Measurements from ENCODE around the gene PAFAH1B2. TPM values are rescaled to one million over a fixed set of nuclear protein-coding genes. Genes with fewer than 3 reads are reported as not detected.

Gene PAFAH1B2
- total RNA-seq, 2 experiments from 2014 or later = 59.9 to 62.8 TPM

DNA sequence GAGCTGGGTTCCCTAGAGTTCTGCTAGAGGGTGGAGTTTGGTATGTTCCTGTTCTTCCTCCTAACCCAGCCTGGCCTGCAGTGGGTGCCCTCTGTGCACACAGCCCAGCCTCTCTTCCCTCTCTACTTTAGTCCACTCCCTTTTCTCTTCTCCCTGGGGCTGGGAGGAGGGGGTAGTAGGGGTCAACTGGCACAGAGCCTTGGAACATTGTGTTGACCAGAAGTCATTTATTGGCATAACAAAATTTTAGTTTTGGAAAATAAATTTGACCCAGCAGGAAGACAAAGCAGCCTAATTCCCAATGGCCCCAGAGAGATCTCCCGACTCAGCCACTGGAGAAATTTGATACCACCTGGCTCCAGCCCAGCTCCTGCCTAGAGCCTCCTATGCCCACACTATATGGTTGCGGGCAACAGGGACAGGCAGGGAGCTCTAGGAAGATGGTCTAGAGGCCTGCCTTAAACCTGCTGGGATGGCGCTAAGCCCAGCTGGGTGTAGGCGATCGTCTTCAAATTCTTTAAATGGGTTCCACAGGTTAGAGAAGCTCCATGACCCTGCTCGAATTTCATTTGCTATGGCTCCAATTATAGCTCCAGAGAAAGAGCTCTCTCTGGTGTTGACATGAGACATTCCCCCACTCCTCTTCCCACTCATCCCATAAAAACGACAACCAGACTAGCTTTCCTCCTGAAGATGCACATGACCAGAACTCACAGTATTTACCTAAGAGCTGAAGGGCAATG lies 77.9 kb downstream of the PAFAH1B2 start:
- no peak overlapping the region for H2AFZ ChIP-seq (ENCODE audit: low read length)
- BruUV-seq (replicated peaks) = no TSS peak
- peaks cover 4% of the 10 kb centered on the region for H3K4me1 ChIP-seq (ENCODE audit: insufficient read depth, low read length, poor library complexity, severe bottlenecking)
- H3K9me3 ChIP-seq (ENCODE audit: low read length) = no peaks in the 10 kb centered on the region
- no peaks in the 10 kb centered on the region for H4K20me1 ChIP-seq (ENCODE audit: insufficient read depth, low read length)
- TF ChIP-seq, protein P1, sequence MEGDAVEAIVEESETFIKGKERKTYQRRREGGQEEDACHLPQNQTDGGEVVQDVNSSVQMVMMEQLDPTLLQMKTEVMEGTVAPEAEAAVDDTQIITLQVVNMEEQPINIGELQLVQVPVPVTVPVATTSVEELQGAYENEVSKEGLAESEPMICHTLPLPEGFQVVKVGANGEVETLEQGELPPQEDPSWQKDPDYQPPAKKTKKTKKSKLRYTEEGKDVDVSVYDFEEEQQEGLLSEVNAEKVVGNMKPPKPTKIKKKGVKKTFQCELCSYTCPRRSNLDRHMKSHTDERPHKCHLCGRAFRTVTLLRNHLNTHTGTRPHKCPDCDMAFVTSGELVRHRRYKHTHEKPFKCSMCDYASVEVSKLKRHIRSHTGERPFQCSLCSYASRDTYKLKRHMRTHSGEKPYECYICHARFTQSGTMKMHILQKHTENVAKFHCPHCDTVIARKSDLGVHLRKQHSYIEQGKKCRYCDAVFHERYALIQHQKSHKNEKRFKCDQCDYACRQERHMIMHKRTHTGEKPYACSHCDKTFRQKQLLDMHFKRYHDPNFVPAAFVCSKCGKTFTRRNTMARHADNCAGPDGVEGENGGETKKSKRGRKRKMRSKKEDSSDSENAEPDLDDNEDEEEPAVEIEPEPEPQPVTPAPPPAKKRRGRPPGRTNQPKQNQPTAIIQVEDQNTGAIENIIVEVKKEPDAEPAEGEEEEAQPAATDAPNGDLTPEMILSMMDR (conservative IDR thresholded peaks at IDR 0.05; ENCODE audit: low read length) = no peak
- TF ChIP-seq EZH2phosphoT487 (IDR thresholded peaks at IDR 0.05; ENCODE audit: borderline replicate concordance, low read depth, low read length) = no peak
- no peak for DNase-seq (ENCODE audit: low spot score)
- no peaks in the 10 kb centered on the region for H3K79me2 ChIP-seq (ENCODE audit: insufficient read depth, low read depth, low read length)
- no peaks in the 10 kb centered on the region for H3K9me2 ChIP-seq (ENCODE audit: insufficient read depth, low read length)
- intact Hi-C loops (cut with micrococcal nuclease; ENCODE audit: unreplicated experiment) = no loop called here
- ChIA-PET POLR2A (interaction anchor here (0.9 to 1.3 kb wide), 2 partner anchors 9 to 38 kb away, joined by 3 to 10 read pairs; no protein-coding TSS in a partner anchor), CTCF (ENCODE audit: unreplicated experiment) (interaction anchor here (0.8 kb wide), 1 partner anchor 41 kb away, joined by 3 read pairs; no protein-coding TSS in a partner anchor)
- no peak overlapping the region for H3K4me3 ChIP-seq (ENCODE audit: low read depth, low read length, poor library complexity, severe bottlenecking)
- H3K4me2 ChIP-seq (ENCODE audit: low read length) = no peak overlapping the region
- peaks cover 93% of the 10 kb centered on the region for H3K36me3 ChIP-seq (ENCODE audit: insufficient read depth, low read length)
- H3K27ac ChIP-seq (ENCODE audit: low read depth, low read length, poor library complexity, severe bottlenecking) = no peak overlapping the region

DNA sequence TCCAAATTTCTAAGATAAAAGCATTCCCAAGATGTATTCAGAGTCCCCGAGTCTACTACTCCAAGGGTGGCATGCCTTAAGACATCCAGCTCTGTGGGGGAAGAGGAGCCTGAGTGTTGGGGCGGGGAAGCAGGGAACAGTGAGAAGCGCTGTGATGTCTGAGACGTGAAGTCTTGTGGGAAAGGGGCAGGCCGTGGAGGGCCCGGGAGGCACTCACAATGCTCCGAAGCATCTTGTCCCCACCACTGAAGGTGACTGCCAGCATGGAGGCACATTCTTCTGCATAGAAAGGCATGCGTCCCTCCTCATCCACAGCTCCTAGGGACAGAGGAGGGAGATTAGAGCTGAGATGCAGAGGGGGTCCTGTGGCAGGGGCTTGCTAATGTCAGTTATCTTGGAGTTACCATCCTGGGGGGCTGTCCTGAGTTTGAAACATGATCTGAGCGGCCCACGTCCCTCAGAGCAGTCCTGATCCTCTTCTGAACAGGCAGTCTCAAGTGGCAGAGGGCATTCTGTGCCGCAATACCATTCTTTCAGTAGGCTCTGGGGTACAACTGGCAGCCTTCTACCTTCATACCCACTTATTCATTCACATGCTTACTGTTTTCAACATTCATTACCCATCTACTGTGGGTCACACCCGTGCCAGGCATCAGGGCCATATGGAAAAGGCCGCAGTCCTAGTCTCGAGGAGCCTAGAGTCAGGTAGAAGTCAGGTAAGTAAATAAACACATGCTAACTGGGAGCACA lies 79.1 kb downstream of the PAFAH1B2 start:
- no peaks in the 10 kb centered on the region for H4K20me1 ChIP-seq (ENCODE audit: insufficient read depth, low read length)
- H3K4me1 ChIP-seq (ENCODE audit: insufficient read depth, low read length, poor library complexity, severe bottlenecking) = peaks cover 5% of the 10 kb centered on the region
- peaks cover 92% of the 10 kb centered on the region for H3K36me3 ChIP-seq (ENCODE audit: insufficient read depth, low read length)
- intact Hi-C loops (cut with micrococcal nuclease; ENCODE audit: unreplicated experiment) = no loop called here
- DNase-seq (ENCODE audit: low spot score) = no peak
- no peaks in the 10 kb centered on the region for H3K9me3 ChIP-seq (ENCODE audit: low read length)
- H3K27ac ChIP-seq (ENCODE audit: low read depth, low read length, poor library complexity, severe bottlenecking) = no peak overlapping the region
- no peak overlapping the region for H3K4me2 ChIP-seq (ENCODE audit: low read length)
- H3K79me2 ChIP-seq (ENCODE audit: insufficient read depth, low read depth, low read length) = no peaks in the 10 kb centered on the region
- CTCF ChIA-PET (ENCODE audit: unreplicated experiment) = no interaction called here
- H3K4me3 ChIP-seq (ENCODE audit: low read depth, low read length, poor library complexity, severe bottlenecking) = no peak overlapping the region
- TF ChIP-seq, protein P1 (conservative IDR thresholded peaks at IDR 0.05; ENCODE audit: low read length) = no peak
- TF ChIP-seq EZH2phosphoT487 (IDR thresholded peaks at IDR 0.05; ENCODE audit: borderline replicate concordance, low read depth, low read length) = no peak
- H3K9me2 ChIP-seq (ENCODE audit: insufficient read depth, low read length) = no peaks in the 10 kb centered on the region
- POLR2A ChIA-PET = no interaction called here
- no peak overlapping the region for H2AFZ ChIP-seq (ENCODE audit: low read length)
- no TSS peak for BruUV-seq (replicated peaks)

All from OCI-LY7 (cell line).